Epidermal melanocyte (primary cell): ENCODE results near the gene COQ8B.
"Not testable (repeated sequence)": the region's sequence is repeated elsewhere in the genome, so short reads cannot be mapped to it uniquely, and the experiment has no call there.

Experiments
- DNase-seq: peaks from one replicate; pipeline ENCODE4 v3.0.0; 2011; ENCODE audit warnings: low spot score; ENCODE audit not compliant: insufficient read length

COQ8B gene

GRCh38 chr19:40742477-40742876 is 25.8 kb upstream of the COQ8B start:
- no peak for DNase-seq

- no peak for DNase-seq
Measured at GRCh38 chr19:40741527-40742390, 25.1 kb upstream of the COQ8B start.

- DNase-seq = no peak
Measured at GRCh38 chr19:40740747-40741146, 24.1 kb upstream of the COQ8B start.

GRCh38 chr19:40739871-40740703 is 23.4 kb upstream of the COQ8B start:
- no peak for DNase-seq

- DNase-seq = no peak
Measured at GRCh38 chr19:40739030-40739839, 22.5 kb upstream of the COQ8B start.

- DNase-seq = no peak
Measured at GRCh38 chr19:40737102-40737644, 20.5 kb upstream of the COQ8B start.

- no peak for DNase-seq
Measured at GRCh38 chr19:40736661-40737060, 20.0 kb upstream of the COQ8B start.

- no peak for DNase-seq
Measured at GRCh38 chr19:40735013-40735771, 18.5 kb upstream of the COQ8B start.

- no peak for DNase-seq
Measured at GRCh38 chr19:40733149-40733548, 16.5 kb upstream of the COQ8B start.

- not testable (repeated sequence) for DNase-seq
Measured at GRCh38 chr19:40732304-40732703, 15.6 kb upstream of the COQ8B start.

GRCh38 chr19:40730065-40730464 is 13.4 kb upstream of the COQ8B start:
- DNase-seq = not testable (repeated sequence)

- no peak for DNase-seq
Measured at GRCh38 chr19:40726279-40726678, 9.6 kb upstream of the COQ8B start.

- DNase-seq = no peak
Measured at GRCh38 chr19:40724855-40725254, 8.2 kb upstream of the COQ8B start.

GRCh38 chr19:40724315-40724714 is 7.6 kb upstream of the COQ8B start:
- no peak for DNase-seq

GRCh38 chr19:40723661-40724254 is 7.1 kb upstream of the COQ8B start:
- DNase-seq = no peak

GRCh38 chr19:40721936-40722661 is 5.4 kb upstream of the COQ8B start:
- no peak for DNase-seq

GRCh38 chr19:40721140-40721486 is 4.4 kb upstream of the COQ8B start:
- no peak for DNase-seq

- no peak for DNase-seq
Measured at GRCh38 chr19:40719414-40719894, 2.8 kb upstream of the COQ8B start.

- DNase-seq = no peak
Measured at GRCh38 chr19:40718774-40719391, 2.2 kb upstream of the COQ8B start.
